GM12801 (cell line): Measurements from ENCODE around the gene NT5DC4.

Experiments
- CTCF ChIP-seq: IDR thresholded peaks from one replicate; pipeline ENCODE4 v1.5.1; 2011; ENCODE audit warnings: control low read depth; ENCODE audit not compliant: insufficient read length; ENCODE audit errors: extremely low read depth

Gene NT5DC4

GRCh38 chr2:112758711-112759110 lies 37.9 kb downstream of the NT5DC4 start:
- no peak for TF ChIP-seq CTCF

- TF ChIP-seq CTCF, result no peak
Measured at GRCh38 chr2:112760149-112760548, 39.3 kb downstream of the NT5DC4 start.

GRCh38 chr2:112762276-112762675 lies 41.5 kb downstream of the NT5DC4 start:
- no peak for TF ChIP-seq CTCF

DNA sequence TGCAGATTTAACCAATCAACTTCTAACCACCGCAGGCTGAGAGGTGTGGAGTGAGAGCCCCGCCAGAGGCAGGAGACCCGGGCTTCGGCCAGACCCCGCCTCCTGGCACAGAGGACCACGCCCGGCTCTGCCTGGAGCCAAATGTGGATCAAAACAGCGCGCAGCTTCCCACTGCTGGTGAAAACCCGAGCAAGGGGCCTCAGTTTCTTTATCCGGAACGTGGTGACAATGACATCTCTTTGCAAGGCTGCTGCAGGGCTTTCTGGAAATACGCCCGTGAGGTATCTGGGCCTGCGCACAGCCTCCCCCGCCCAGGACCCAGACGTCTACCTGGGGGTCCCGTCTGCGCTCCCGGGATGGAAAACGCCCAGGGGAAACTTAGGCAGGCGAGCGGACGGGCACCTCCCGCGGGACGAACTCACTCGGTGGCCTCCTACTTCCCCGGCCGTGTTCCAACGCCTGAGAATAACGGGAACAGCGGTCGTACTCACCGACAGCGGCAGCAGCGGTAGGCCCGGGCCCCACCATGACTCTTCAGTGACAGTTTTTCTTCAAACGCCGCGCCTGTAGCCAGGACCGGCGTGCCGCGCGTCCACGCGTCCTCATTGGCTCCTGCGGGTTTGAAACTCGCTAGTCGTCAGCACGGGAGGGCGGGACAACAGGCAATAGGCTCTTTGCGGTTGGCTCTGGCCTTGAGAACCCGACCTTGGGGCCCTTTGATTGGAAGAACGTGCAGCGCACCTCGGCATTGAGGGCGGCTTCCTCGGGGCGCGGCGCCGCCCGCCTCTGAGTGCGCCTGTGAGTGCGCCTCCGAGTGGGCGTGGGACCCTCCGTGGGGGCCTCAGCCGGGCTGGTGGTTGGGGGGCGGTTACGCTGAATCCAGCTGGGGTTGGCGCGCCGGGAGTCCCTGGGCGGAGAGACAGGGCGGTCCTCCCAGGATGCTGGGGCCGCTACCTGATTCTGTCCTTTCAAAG lies 43.5 kb downstream of the NT5DC4 start, which contains the start of gene CKAP2L:
TSS of gene CKAP2L (minus strand) at position 539 of the 974 bp plus-strand sequence. CDS start at position 528, 11 bp downstream.
- no peak for TF ChIP-seq CTCF

- TF ChIP-seq CTCF, result no peak
Measured at GRCh38 chr2:112765251-112765650, 44.4 kb downstream of the NT5DC4 start.

DNA sequence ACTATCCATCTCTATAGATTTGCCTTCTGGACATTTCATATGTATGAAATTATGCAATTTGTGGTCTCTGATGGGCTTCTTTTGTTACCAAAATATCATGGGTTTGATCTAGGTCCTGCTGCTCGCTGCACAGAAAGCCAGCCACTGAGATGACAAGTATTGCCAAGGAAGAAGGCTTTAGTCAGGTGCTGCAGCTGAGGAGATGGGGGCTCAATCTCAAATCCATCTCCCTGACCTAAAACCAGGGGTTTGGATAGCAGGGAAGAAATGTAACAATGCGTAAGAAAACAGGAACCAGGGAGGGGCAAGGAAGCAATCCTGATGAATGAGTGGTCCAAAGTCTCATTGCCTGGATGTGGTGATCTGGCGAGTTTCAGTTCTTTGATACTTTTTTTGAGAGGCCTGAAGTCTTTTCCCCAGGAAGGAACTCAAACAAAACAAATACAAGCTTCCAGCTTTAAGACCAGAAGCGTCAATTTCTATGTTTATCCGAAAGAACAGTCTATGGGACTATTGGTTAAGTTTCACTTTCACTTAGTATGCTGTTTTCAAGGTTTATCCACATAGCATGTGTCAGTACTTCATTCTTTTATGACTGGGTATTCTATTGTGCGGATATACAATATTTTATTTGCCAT lies 47.0 kb downstream of the NT5DC4 start:
- no peak for TF ChIP-seq CTCF

DNA sequence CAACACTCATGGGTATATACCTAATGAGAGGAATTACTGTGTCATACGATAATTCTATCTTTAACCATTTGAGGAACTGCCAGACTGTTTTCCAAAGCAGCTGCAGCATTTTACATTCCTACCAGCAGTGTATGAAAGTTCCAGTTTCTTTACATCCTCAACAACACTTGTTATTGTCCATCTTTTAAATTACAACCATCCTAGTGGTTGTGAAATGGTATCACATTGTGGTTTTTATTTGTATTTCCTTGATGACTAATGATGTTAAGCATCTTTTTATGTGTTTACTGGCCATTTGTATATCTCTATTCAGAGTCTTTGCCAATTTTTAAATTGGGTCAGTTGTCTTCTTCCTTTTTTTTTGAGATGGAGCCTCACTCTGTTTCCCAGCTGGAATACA lies 47.6 kb downstream of the NT5DC4 start:
- no peak for TF ChIP-seq CTCF
